T-cell (primary cell): ENCODE data around the gene ZBTB45. TPM values are rescaled to one million over a fixed set of nuclear protein-coding genes. Genes with fewer than 3 reads are reported as not detected.

Experiments used
- ATAC-seq, 4 experiments: fragments of 200-7000 bp in 3 of 4; fragments of 150-1000 bp in 1 of 4; cut with Tn5 transposase; replicated peaks in 1 of 4; 1 replicate in 3 of 4; 2 replicates in 1 of 4; pipeline ENCODE4 v1.10.0; 2021; ENCODE audit warnings: moderate library complexity in 3 of 4, mild to moderate bottlenecking in 2 of 4, moderate number of reproducible peaks in 1 of 4
- CTCF ChIA-PET, 2 donors: fragments of 300-600 bp; sonication (Branson Sonifier 250); formaldehyde crosslinking; loops; one replicate each; lab custom pipeline; 2022; ENCODE audit warnings: antibody characterized with exemption in 2 of 2; lab: Charles Lee
- POLR2A ChIA-PET, 2 donors: fragments of 300-600 bp; sonication (Branson Sonifier 250); formaldehyde crosslinking; loops; one replicate each; lab custom pipeline; 2022; ENCODE audit warnings: antibody characterized with exemption in 2 of 2; lab: Charles Lee
- DNase-seq, 35 experiments: peaks; one replicate each; pipeline versions ENCODE4 v3.0.0 to v3.0.0-alpha.2; 2013 to 2023
- H3K27ac ChIP-seq: one replicate; pipeline ENCODE4 v1.5.1; 2013; ENCODE audit warnings: low read length
- H3K27me3 ChIP-seq, 2 experiments: replicated peaks in 1 of 2; 1 replicate in 1 of 2; 2 replicates in 1 of 2; pipeline versions ENCODE4 v1.6.1 to v1.7.0; 2013; ENCODE audit warnings: low read length in 1 of 2, mixed read lengths in 1 of 2; ENCODE audit not compliant: control insufficient read depth in 2 of 2, insufficient read depth in 2 of 2; ENCODE audit errors: extremely low read depth in 1 of 2
- H3K36me3 ChIP-seq, 2 donors: 1 replicate in 1 of 2; 2 replicates in 1 of 2; pipeline versions ENCODE4 v1.6.1 to v1.7.0; 2013; ENCODE audit warnings: low read length in 1 of 2; ENCODE audit not compliant: control insufficient read depth in 2 of 2, insufficient read depth in 1 of 2; ENCODE audit errors: extremely low read depth in 1 of 2
- H3K4me1 ChIP-seq, 2 experiments: 1 replicate in 1 of 2; 2 replicates in 1 of 2; pipeline versions ENCODE4 v1.6.1 to v1.7.0; 2013; ENCODE audit warnings: low read length in 2 of 2, mixed read lengths in 1 of 2; ENCODE audit not compliant: insufficient read depth in 2 of 2, control insufficient read depth in 1 of 2; ENCODE audit errors: extremely low read depth in 1 of 2
- H3K4me3 ChIP-seq, 2 donors: 1 replicate in 1 of 2; 2 replicates in 1 of 2; pipeline versions ENCODE4 v1.5.1 to v1.7.0; 2013; ENCODE audit warnings: mild to moderate bottlenecking in 2 of 2, low read length in 1 of 2, moderate library complexity in 1 of 2; ENCODE audit not compliant: control insufficient read depth in 1 of 2; ENCODE audit errors: extremely low read depth in 1 of 2
- H3K9me3 ChIP-seq: 2 replicates; pipeline ENCODE4 v1.7.0; 2013
- H3K27ac Mint-ChIP-seq, 2 donors: one replicate each; pipeline ENCODE4 v1.8.0; 2020 to 2021; ENCODE audit warnings: mild to moderate bottlenecking in 2 of 2, mixed read lengths in 2 of 2
- H3K27me3 Mint-ChIP-seq, 2 donors: one replicate each; pipeline ENCODE4 v1.8.0; 2021 to 2022; ENCODE audit warnings: mixed read lengths in 2 of 2
- H3K36me3 Mint-ChIP-seq: one replicate; pipeline ENCODE4 v1.8.0; 2021; ENCODE audit warnings: mixed read lengths
- H3K4me1 Mint-ChIP-seq, 3 donors: one replicate each; pipeline ENCODE4 v1.8.0; 2020 to 2022; ENCODE audit warnings: mixed read lengths in 3 of 3, mild to moderate bottlenecking in 1 of 3
- H3K4me3 Mint-ChIP-seq, 3 donors: one replicate each; pipeline ENCODE4 v1.8.0; 2020 to 2022; ENCODE audit warnings: mild to moderate bottlenecking in 3 of 3, mixed read lengths in 3 of 3, moderate library complexity in 3 of 3
- H3K9me3 Mint-ChIP-seq, 3 donors: one replicate each; pipeline ENCODE4 v1.8.0; 2020 to 2022; ENCODE audit warnings: mixed read lengths in 3 of 3
- WGBS: methylation state at CpG from one replicate; pipeline ENCODE4 v1.1.5; 2013; ENCODE audit warnings: missing lambda C conversion rate; ENCODE audit not compliant: insufficient coverage; 5-methylcytosine and 5-hydroxymethylcytosine counted together
- total RNA-seq, 35 experiments: library from RNA in 6 of 35; stranded (reverse) in 6 of 35; fragments of 120-200 nt in 1 of 35; gene quantifications; one replicate each; pipeline versions ENCODE4 v1.2.1 to v1.2.4 and lab custom pipeline; 2013 to 2026

Gene ZBTB45
- total RNA-seq, 5 donors from 2014 or later (not counting 1 experiment from before 2014, with no cell fraction given) = 8.3 to 27.8 (median 24.5) TPM

GRCh38 chr19:58479303-58479702 lies 40.3 kb downstream of the ZBTB45 start:
- Histone ChIP-seq H3K4me1 (peaks cover 3 to 23% of the 10 kb centered on the region in 2 experiments), H3K27me3 (no peaks in the 10 kb centered on the region), H3K36me3 (peaks cover 9 to 15% of the 10 kb centered on the region in 2 donors), H3K4me3 (no peak overlapping the region), H3K27ac (no peak overlapping the region), H3K9me3 (no peaks in the 10 kb centered on the region)
- H3K4me1 Mint-ChIP-seq = peaks cover 16 to 20% (median 17%) of the 10 kb centered on the region in 3 donors
- H3K9me3 Mint-ChIP-seq = no peaks in the 10 kb centered on the region
- H3K4me3 Mint-ChIP-seq = no peak overlapping the region
- WGBS = 97% methylated on average over 6 of the region's 7 CpGs
- no peaks in the 10 kb centered on the region for H3K27me3 Mint-ChIP-seq
- DNase-seq = no peak
- H3K27ac Mint-ChIP-seq = peak overlapping the region in 1 of 2 donors; percentile 48
- ChIA-PET CTCF (no interaction called here), POLR2A (no interaction called here)
- no peak for ATAC-seq
- peaks cover 13% of the 10 kb centered on the region for H3K36me3 Mint-ChIP-seq

GRCh38 chr19:58477871-58478270 lies 41.7 kb downstream of the ZBTB45 start:
- POLR2A ChIA-PET = no interaction called here
- no peak overlapping the region for H3K27ac Mint-ChIP-seq
- peaks cover 14% of the 10 kb centered on the region for H3K36me3 Mint-ChIP-seq

GRCh38 chr19:58477130-58477529 lies 42.5 kb downstream of the ZBTB45 start:
- Mint-ChIP-seq H3K9me3 (no peaks in the 10 kb centered on the region), H3K4me3 (peak overlapping the region; percentile 82 to 93 (median 89)), H3K27me3 (no peaks in the 10 kb centered on the region), H3K27ac (peak overlapping the region; percentile 88 to 91), H3K4me1 (peaks cover 16 to 24% (median 17%) of the 10 kb centered on the region in 3 donors), H3K36me3 (peaks cover 17% of the 10 kb centered on the region)
- DNase-seq (no peak), ATAC-seq (no peak)
- H3K27ac ChIP-seq = peak overlapping the region; percentile 97
- H3K27me3 ChIP-seq = no peaks in the 10 kb centered on the region
- H3K4me3 ChIP-seq = no peak overlapping the region
- ChIA-PET POLR2A (no interaction called here), CTCF (no interaction called here)
- H3K9me3 ChIP-seq = no peaks in the 10 kb centered on the region
- 97% methylated on average over 14 of the region's 15 CpGs for WGBS
- peaks cover under 1 to 23% of the 10 kb centered on the region in 2 experiments for H3K4me1 ChIP-seq
- peaks cover 18 to 19% of the 10 kb centered on the region in 2 donors for H3K36me3 ChIP-seq

More at GRCh38 chr19:58477871-58478270, 41.7 kb downstream of the ZBTB45 start:
- DNase-seq = no peak
- no peak overlapping the region for H3K4me3 ChIP-seq
- ATAC-seq = no peak
- H3K4me1 Mint-ChIP-seq = peaks cover 16 to 24% (median 17%) of the 10 kb centered on the region in 3 donors
- H3K9me3 ChIP-seq = no peaks in the 10 kb centered on the region
- no peaks in the 10 kb centered on the region for H3K27me3 ChIP-seq
- H3K4me1 ChIP-seq = peaks cover 3 to 23% of the 10 kb centered on the region in 2 experiments
- H3K36me3 ChIP-seq = peaks cover 12 to 18% of the 10 kb centered on the region in 2 donors
- no peak overlapping the region for H3K27ac ChIP-seq
- H3K27me3 Mint-ChIP-seq = no peaks in the 10 kb centered on the region
- H3K9me3 Mint-ChIP-seq = no peaks in the 10 kb centered on the region
- CTCF ChIA-PET = no interaction called here
- peak overlapping the region in 1 of 3 donors; percentile 29 for H3K4me3 Mint-ChIP-seq
- no CpG with 5 or more reads among the region's 1 CpG for WGBS

- no peak for ATAC-seq
- H3K9me3 ChIP-seq = no peaks in the 10 kb centered on the region
- POLR2A ChIA-PET = no interaction called here
- WGBS = 10% methylated on average over 26 of the region's 27 CpGs
- peak overlapping the region; percentile 97 for H3K27ac ChIP-seq
- no peaks in the 10 kb centered on the region for H3K27me3 ChIP-seq
- H3K27me3 Mint-ChIP-seq = no peaks in the 10 kb centered on the region
- peaks cover 16 to 24% (median 17%) of the 10 kb centered on the region in 3 donors for H3K4me1 Mint-ChIP-seq
- H3K9me3 Mint-ChIP-seq = no peaks in the 10 kb centered on the region
- DNase-seq = no peak
- peak overlapping the region; percentile 88 to 91 for H3K27ac Mint-ChIP-seq
- H3K4me3 ChIP-seq = peak overlapping the region; percentile 56 to 75
- peak overlapping the region; percentile 82 to 93 (median 89) for H3K4me3 Mint-ChIP-seq
- peaks cover 18 to 24% of the 10 kb centered on the region in 2 donors for H3K36me3 ChIP-seq
- peaks cover 0 to 23% of the 10 kb centered on the region in 2 experiments for H3K4me1 ChIP-seq
- CTCF ChIA-PET = interaction anchor here in 1 of 2 donors (0.8 kb wide), 1 partner anchor 26 kb away, joined by 3 read pairs; no protein-coding TSS in a partner anchor
- H3K36me3 Mint-ChIP-seq = peaks cover 17% of the 10 kb centered on the region
Observed at GRCh38 chr19:58476498-58477015, 43.1 kb downstream of the ZBTB45 start.

GRCh38 chr19:58475714-58476497 lies 43.7 kb downstream of the ZBTB45 start, which contains the start of gene ZNF446:
TSS of gene ZNF446 (plus strand) at chr19:58476352. CDS start at chr19:58477219, 867 bp downstream.
- H3K9me3 Mint-ChIP-seq = no peaks in the 10 kb centered on the region
- H3K27me3 ChIP-seq = no peaks in the 10 kb centered on the region
- POLR2A ChIA-PET = interaction anchor here (0.5 kb wide), 2 partner anchors 9 to 375 kb away, joined by 3 to 6 read pairs; no protein-coding TSS in a partner anchor
- ATAC-seq (peak; percentile 86 to 92 (median 92)), DNase-seq (peak; percentile 91 to 98 (median 97))
- H3K27ac Mint-ChIP-seq = peak within 1 kb of the TSS; percentile 96 to 98
- peaks cover 16 to 24% (median 17%) of the 10 kb centered on the region in 3 donors for H3K4me1 Mint-ChIP-seq
- WGBS = under 1% methylated on average over 60 of the region's 64 CpGs
- H3K4me1 ChIP-seq = peaks cover 0 to 23% of the 10 kb centered on the region in 2 experiments
- no peaks in the 10 kb centered on the region for H3K9me3 ChIP-seq
- peak within 1 kb of the TSS; percentile 97 for H3K27ac ChIP-seq
- H3K4me3 ChIP-seq = peak within 1 kb of the TSS; percentile 56 to 75
- CTCF ChIA-PET = interaction anchor here in 1 of 2 donors (0.8 kb wide), 1 partner anchor 25 kb away, joined by 3 read pairs; no protein-coding TSS in a partner anchor
- H3K27me3 Mint-ChIP-seq = no peaks in the 10 kb centered on the region
- peaks cover 14% of the 10 kb centered on the region for H3K36me3 Mint-ChIP-seq
- H3K4me3 Mint-ChIP-seq = peak within 1 kb of the TSS; percentile 82 to 93 (median 89)
- H3K36me3 ChIP-seq = peaks cover 13 to 21% of the 10 kb centered on the region in 2 donors
